GM18858 (cell line): ENCODE measurements around the gene KRTAP10-2.
"Not testable (repeated sequence)": the region's sequence is repeated elsewhere in the genome, so short reads cannot be mapped to it uniquely, and the experiment has no call there.

Source experiments
- ATAC-seq: cut with Tn5 transposase; IDR thresholded peaks from one replicate; pipeline ENCODE4 v1.9.1; 2021; ENCODE audit not compliant: unreplicated experiment

KRTAP10-2 gene

DNA sequence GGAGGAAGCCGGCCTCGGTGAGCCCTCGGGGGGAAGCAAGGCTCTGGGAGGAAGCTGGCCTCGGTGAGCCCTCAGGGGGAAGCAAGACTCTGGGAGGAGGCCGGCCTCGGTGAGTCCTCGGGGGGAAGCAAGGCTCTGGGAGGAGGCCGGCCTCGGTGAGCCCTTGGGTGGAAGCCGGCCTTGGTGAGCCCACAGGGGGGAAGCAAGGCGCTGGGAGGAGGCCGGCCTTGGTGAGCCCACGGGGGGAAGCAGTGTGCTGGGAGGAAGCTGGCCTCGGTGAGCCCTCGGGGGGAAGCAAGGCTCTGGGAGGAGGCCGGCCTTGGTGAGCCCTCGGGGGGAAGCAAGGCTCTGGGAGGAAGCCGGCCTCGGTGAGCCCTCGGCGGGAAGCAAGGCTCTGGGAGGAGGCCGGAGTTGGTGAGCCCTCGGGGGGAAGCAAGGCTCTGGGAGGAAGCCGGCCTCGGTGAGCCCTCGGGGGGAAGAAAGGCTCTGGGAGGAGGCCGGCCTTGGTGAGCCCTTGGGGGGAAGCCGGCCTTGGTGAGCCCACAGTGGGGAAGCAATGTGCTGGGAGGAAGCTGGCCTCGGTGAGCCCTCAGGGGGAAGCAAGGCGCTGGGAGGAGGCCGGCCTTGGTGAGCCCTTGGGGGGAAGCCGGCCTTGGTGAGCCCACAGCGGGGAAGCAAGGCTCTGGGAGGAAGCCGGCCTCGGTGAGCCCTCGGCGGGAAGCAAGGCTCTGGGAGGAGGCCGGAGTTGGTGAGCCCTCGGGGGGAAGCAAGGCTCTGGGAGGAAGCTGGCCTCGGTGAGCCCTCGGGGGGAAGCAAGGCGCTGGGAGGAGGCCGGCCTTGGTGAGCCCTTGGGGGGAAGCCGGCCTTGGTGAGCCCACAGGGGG, 48.1 kb downstream of the KRTAP10-2 start:
- ATAC-seq = not testable (repeated sequence)

DNA sequence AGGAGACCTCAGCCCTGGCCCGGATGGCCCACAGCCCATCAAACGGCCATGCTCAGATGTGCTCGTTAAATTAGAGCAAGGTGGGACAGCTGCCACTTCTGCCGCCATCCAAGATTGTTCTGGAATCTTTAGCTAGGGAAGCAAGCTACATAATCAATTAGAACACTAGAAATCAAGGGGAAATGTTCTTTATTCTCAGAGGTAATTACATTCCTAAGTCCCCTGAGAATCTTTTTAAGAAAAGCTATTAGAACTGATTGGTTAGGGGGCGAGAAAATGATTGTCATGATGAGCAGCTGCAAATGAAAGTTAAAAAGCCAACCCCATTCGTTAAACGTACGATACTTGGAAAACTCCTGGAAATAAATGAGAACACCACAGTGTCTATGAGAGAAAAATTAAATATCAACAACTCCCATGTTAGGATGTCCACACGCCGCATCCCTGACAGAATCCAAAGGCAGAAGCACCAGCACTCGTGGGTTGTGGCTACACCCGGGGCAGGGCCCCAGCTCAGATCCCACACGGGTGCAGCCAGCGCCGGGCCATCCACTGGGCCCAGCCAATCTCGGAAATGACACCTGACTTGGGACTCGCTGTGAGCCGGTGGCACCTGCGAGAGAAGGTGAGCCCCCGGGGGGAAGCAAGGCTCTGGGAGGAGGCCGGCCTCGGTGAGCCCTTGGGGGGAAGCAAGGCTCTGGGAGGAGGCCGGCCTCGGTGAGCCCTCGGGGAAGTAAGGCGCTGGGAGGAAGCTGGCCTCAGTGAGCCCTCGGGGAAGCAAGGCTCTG, 48.9 kb downstream of the KRTAP10-2 start:
- ATAC-seq = no peak
